ENCODE data around the gene SNTG2.

SNTG2 gene

DNA sequence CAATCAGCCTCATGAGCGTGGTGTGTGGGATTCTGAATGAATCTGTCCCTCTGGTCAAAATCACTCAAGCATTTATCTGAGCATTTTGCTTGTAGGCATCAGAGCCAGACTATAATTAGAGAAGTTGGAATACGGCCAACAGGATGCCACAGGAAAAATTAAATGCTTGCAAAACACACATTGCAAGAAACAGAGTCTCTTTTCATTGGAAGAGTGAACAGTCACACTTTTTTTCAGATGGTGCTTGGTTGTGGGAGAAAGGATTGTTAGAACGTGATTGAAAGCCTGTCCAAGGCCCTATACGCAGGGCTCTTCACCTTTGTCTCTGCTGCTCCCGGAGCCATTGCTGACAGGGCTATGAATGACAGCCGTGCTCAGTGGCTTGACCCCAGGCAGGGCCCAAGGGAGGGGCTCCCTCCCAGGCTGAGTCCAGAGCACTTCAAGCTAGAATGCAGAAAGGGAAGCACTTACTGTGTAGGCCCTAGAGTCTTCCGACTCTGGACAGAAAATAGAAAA, 59.8 kb downstream of the SNTG2 start:
- DNase-seq = no peak

DNA sequence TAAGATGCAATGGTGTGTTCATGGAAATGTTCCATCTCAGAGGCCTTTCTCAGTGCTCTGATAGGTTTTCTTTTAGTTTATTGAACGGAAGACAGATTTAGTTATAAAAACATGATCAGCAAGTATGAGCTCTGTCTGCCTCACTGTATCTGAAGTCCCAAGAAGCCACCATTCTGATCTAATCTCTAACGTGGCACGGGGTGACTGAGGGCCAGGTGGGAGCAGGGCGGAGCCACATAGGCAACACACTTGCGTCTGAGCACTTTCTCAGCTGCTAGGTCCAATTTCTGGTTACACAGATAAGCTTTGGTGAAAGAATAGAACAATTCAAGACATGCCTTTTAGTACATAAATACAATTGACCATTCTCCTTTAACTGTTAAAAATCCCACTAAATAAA, 60.4 kb downstream of the SNTG2 start:
- no peak for DNase-seq

GRCh38 chr2:1011985-1012384, 61.3 kb downstream of the SNTG2 start:
- no peak for DNase-seq

DNA sequence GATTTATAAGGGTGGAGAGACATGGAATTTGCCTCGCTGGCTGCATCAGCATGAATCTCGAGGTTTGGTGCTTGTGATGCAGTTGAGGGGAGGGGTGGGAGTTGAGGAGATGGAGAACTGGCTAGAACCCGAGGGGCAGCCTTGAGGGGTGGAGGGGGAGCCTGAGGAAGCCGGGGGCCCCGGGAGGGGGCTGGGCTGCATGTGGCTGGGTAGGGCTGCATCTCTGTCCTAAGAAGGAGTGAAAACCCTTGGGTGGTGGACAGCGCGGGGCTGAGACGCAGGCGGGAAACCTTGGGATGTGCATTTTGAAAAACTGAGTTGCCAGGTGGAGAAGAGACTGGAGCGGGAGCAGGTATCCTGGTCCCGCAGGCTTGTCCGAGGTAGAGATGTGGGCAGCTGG, 64.2 kb downstream of the SNTG2 start:
- DNase-seq = no peak

DNA sequence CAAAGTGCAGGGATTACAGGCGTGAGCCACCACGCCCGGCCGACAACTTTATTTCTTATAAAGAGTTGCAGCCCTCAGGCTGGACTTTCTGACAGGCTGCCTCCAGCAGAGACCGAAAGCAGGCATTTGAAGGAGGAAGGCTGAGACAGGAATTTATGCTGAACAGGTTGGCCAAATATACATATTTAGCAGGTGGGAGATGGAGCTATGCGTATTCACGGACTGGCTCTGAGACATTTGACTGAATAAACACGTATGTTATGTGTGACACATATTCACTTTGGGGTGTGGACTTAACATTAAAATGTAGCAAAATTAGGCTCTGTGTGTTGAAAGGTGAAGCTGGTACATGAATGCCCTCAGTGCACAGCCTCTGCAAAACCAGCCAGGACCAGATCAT, 65.9 kb downstream of the SNTG2 start:
- DNase-seq = no peak

DNA sequence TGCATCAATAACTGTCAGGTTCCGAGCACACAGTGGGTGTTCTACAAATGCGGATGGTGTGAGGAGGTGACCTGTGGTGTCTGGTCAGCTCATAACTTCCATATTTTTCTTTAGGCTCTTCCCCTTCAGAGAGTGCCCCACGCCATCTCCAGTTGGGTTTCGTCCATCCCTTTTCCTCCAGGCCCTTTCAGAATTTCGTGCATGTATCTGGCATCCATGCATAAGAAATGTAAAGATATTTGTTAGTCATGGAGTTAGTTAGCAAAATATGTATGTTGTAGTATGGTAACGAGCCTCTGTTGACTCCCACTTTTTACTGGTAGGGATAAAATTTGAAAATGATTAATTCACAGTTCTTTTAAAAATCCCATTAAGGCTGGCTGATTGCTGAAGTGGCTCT, 67.2 kb downstream of the SNTG2 start:
- no peak for DNase-seq

DNA sequence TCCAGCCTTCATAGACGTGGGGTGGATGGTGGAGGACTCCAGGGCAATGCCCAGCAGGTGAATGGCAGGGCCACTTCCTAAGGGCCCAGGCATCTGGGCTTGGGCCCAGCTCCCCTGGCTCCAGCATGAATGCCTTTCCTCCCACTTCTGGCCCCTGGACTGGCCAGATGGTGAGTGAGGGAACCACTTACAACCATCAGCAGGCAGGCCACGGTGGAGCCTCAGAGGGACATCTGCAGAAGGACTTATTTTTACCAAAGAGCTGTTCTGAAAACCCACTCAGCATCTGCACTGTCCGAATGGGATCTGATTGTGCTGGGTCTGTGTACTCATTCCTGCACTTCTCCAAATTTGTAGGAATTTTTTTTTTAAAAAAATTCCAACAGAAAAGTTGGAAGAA, 69.6 kb downstream of the SNTG2 start:
- no peak for DNase-seq

GRCh38 chr2:1022178-1022577, 71.5 kb downstream of the SNTG2 start:
- no peak for DNase-seq

- no peak for DNase-seq
Observed at GRCh38 chr2:1024981-1025380, 74.3 kb downstream of the SNTG2 start.

DNA sequence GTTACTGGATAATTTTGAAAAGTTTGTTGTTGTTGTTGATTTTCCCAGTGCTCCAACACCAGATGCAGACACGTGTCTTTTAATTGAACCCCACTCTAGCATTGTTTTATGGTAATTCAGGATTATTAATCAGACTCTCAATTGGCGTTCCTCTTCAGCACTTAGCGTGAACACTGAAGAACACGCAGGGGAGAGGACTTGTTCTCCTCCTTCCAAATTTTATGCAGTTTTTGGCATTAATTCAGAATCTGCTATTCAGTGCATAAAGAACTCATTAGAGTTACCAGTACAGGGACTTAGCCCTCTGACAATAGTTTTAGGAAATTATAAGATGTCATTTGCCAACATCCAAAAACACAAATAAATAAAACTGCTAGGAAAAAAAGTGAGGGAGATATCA, 75.5 kb downstream of the SNTG2 start:
- DNase-seq = no peak

- no peak for DNase-seq
Observed at GRCh38 chr2:1028831-1029230, 78.2 kb downstream of the SNTG2 start.

DNA sequence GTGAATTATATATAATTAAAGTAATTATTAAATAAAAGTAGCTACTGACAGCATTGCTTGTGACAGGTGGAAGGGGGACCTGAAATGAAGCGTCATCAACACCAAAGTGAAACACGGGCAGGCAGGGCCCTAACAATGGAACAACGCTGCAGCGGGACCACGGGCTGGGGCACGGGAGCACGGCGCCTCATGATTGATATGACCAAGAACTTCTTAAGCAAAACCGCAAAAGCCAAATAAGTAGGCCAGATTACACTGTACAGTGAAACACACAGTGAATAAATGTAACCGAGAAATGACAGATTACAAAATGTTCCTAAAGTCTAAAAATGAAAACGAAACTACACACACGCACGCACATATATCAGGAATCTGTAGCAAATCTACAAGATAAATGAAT, 81.4 kb downstream of the SNTG2 start:
- DNase-seq = peak; percentile 40 to 47

DNA sequence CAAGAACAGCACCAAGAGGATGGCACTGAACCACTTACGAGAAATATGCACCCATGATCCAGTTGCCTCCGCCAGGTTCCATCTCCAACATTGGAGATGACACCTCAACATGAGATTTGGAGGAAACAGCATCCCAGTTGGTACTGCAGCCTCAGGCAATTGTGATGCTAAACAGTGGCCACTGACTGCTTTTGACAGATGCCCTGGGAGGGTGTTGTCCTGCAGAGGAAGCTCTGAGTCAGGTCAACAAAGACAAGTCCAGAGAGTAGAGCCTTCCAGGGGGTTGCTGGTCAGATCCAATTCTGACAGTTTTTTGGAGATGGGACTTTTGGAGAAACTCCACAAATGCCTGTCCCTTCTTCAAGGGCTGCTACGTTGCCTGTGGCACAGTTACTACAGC, 82.4 kb downstream of the SNTG2 start:
- no peak for DNase-seq

GRCh38 chr2:1037066-1037465, 86.4 kb downstream of the SNTG2 start:
- DNase-seq = no peak

DNA sequence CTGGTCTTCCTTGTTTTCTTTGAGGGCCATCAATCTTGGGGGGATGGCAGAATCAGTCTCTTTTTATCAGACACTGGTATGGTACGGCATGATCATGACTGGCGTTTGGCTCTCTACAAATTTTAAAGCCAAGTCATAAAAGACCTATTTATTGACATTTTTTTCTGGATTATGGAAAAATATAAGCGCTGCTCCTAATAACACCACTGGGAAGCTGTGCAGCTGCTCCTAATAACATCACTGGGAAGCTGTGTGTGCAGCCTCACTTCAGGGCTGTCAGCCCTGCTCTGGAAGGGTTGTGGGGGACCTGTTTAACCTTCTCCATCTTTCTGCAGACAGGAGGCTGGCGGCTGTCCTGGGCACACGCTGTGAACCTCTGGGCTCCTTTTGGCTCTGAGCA, 88.9 kb downstream of the SNTG2 start:
- DNase-seq = no peak

DNA sequence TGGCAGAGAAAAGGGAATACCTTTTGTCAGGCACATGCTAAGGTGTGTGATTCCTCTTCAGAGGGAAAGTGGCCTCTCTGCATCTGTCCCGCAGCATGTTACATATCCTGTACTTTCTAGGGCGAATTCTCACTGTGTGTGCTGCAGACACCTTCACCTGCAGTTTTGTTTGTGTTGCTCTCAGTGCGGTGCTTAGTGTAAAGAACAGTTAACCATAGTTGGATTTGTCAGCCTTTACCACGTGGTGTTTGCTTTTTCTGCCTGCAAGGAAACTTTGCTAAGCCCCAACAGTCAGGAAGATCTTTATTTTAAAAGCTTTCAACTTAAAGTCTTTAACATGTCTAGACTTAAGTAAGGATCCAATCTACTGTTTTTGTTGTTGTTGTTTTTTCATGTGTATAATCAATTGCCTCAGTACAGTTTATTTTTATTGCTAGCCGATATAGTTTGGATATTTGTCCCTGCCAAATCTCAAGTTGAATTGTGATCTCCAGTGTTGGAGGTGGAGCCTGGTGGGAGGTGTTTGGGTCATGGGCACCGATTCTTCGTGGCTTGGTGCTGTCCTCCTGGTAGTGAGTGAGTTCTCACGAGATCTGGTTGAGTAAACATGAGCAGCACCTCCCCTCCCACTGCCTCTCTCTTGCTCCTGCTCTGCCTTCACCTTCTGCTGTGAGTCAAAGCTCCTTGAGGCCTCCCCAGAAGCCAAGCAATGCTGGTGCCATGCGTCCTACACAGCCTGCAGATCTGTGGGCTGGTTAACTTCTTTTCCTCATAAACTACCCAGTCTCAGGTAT, 90.6 kb downstream of the SNTG2 start:
- DNase-seq = no peak

DNA sequence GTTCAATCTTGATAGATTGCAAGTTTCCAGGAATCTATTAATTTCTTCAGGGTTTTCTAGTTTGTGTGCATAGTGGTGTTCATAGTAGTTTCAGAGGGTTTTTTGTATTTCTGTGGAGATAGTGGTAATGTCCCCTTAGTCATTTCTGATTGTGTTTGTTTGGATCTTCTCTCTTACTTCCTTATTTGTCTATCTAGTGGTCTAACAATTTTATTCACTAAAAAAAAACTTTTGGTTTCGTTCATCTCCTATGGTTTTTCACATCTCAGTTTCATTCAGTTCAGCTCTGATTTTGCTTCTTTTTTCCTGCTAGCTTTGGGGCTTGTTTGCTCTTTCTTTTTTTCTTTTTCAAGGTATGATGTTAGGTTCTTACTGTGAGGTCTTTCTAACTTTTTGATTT, 94.5 kb downstream of the SNTG2 start:
- DNase-seq = no peak

- DNase-seq = no peak
Observed at GRCh38 chr2:1046067-1046466, 95.4 kb downstream of the SNTG2 start.

- no peak for DNase-seq
Observed at GRCh38 chr2:1047485-1047884, 96.8 kb downstream of the SNTG2 start.

DNA sequence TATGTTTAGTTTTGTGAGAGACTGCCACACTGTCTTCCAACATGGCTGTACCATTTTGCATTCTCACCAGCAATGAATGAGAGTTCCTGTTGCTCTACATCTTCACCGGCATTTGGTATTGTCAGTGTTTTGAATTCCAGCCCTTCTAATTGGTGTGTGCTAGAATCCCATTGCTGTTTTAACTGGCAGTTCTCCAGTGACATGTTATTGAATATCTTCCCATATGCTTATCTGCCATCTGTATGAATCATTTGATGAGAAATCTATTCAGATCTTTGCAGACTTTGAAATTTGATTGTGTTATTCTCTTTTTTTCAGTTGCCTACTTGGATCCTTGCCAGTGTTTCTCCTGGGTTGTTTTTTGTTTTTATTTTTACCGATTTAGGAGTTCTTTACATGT, 99.0 kb downstream of the SNTG2 start:
- DNase-seq = no peak

GRCh38 chr2:1051075-1051474, 100.4 kb downstream of the SNTG2 start:
- no peak for DNase-seq

DNA sequence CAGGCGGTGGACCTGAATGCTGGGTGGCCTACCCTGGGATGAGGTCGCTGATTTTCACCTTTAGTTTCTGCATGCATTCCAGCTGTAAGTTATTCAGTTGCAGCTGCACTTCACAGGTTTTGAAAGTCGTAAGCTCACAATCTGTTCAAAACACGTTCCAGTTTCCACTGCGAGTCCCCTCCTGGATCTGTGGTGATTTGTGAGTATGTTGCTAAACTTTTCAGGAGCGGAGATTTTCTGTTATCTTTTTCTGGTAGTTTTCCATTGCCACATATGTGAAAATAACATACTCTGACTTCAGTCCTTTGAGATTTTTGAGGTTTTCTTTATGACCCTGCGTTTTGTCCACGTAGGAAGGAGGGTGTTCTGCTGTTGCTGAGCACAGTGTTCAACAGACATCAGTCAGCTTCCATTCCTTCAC, 102.1 kb downstream of the SNTG2 start:
- no peak for DNase-seq

GRCh38 chr2:1053786-1054185, 103.1 kb downstream of the SNTG2 start:
- DNase-seq = no peak

DNA sequence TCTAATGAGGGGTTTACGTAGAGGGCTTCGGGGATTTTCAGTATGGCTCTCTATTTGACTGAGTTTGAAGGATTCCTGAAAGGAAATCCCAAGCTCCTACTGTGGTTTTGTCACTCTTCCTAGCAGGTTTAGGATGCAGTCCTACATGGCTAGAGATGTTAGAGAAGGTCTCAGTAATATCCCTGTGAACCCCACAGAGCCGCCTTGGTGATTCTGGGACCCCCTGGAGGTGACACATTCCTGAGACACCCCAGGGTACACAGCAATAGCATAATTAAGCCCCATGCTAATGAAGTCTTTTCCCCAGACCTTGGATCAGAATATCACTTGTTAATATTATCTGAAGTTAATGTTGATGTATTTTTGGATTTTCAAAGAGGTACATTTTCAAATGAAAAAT, 103.8 kb downstream of the SNTG2 start:
- no peak for DNase-seq

DNA sequence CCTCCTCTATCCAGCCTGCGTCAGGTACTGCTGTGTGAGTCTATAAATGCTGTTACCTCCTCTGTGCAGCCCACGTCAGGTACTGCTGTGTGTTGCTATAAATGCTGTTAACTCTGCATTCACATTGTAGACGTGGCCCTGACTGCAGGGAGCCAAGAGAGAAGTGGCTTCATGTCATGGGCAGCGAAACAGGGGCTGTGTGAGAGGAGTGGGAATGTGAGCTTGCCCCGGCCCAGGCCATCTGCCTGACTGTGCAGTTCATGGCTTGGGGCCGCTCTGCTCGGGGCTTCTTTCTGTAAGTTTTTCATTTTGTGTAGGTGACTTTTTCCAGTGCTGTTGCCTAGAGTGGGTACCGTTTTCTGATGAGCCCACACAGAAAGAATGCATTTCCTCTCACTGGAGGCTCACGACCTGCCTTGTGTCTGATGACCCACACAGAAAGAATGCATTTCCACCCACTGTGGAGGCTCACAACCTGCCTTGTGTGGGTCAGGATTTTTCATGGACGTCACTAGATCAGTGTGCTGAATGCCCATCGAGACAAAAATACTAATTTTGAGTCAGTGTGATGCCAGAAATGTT, 104.5 kb downstream of the SNTG2 start:
- DNase-seq = no peak

Measured in activated CD4-positive, alpha-beta T cell treated with anti-CD3 and anti-CD28 coated beads, Interleukin-2, amount 50 U/mL, for 48 hours (primary cell).